Keratinocyte (primary cell): ENCODE data around the gene BLNK.

Experiments
- CTCF ChIP-seq, 3 experiments: IDR thresholded peaks in 1 of 3; conservative IDR thresholded peaks in 1 of 3; optimal IDR thresholded peaks in 1 of 3; 2 replicates in 2 of 3; 3 replicates in 1 of 3; pipeline versions ENCODE3 to v1.5.1; 2011; ENCODE audit warnings: low read length in 3 of 3, mild to moderate bottlenecking in 3 of 3, moderate library complexity in 2 of 3, control low read depth in 1 of 3, inconsistent platforms in 1 of 3; ENCODE audit not compliant: insufficient read depth in 2 of 3; ENCODE audit errors: extremely low read depth in 1 of 3
- EZH2 ChIP-seq: IDR thresholded peaks from one replicate; pipeline ENCODE4 v1.6.1; 2012; ENCODE audit warnings: inconsistent platforms, mild to moderate bottlenecking, low read length, moderate library complexity

GRCh38 chr10:96211764-96212163 is 59.6 kb downstream of the BLNK start:
- TF ChIP-seq CTCF (optimal IDR thresholded peaks at IDR 0.05 in 1 of 3, IDR thresholded peaks at IDR 0.05 in 1 of 3, conservative IDR thresholded peaks at IDR 0.05 in 1 of 3; ENCODE audit: extremely low read depth in 1 of 3, insufficient read depth in 2 of 3, low read length in 3 of 3) (no peak), EZH2 (no peak)
